Fibroblast of lung (primary cell): ENCODE data around the gene EXOC6B.
A peak's percentile ranks its signal among the peaks of the same experiment; 100 is the strongest.

Source experiments
- CTCF ChIP-seq, 2 donors: IDR thresholded peaks in 1 of 2; conservative IDR thresholded peaks in 1 of 2; 1 replicate in 1 of 2; 2 replicates in 1 of 2; pipeline ENCODE4 v1.5.1; 2011 to 2012; ENCODE audit warnings: low read length in 2 of 2, control low read depth in 1 of 2, inconsistent platforms in 1 of 2, low read depth in 1 of 2, mild to moderate bottlenecking in 1 of 2
- EZH2 ChIP-seq: IDR thresholded peaks from 2 replicates; pipeline ENCODE4 v1.5.1; 2012; ENCODE audit warnings: low read length, control low read depth, mild to moderate bottlenecking; ENCODE audit errors: missing control alignments

- TF ChIP-seq CTCF (conservative IDR thresholded peaks at IDR 0.05 in 1 of 2, IDR thresholded peaks at IDR 0.05 in 1 of 2; ENCODE audit: low read depth in 1 of 2, low read length in 2 of 2) (peak in 1 of 2 donors; percentile 37), EZH2 (no peak)
Observed at GRCh38 chr2:72220170-72220569, 605.7 kb downstream of the EXOC6B start.
